ENCODE data around the gene ZFYVE16. TPM values are rescaled to one million over a fixed set of nuclear protein-coding genes. Genes with fewer than 3 reads are reported as not detected.

Gene ZFYVE16
- total and polyA plus RNA-seq, 2 of the 13 experiments (the other 11 are each of a cell fraction or from before 2014, with no cell fraction given) = 9.3 to 33.3 TPM

- Histone ChIP-seq H3K4me1 (ENCODE audit: insufficient read depth, low read length) (peaks cover 11% of the 10 kb centered on the region), H3K9me3 (ENCODE audit: low read length) (no peaks in the 10 kb centered on the region), H4K20me1 (ENCODE audit: insufficient read depth, low read length) (peaks cover 4% of the 10 kb centered on the region; the same call in 1 of the 2 replicates), H3K9ac (ENCODE audit: insufficient read depth, low read depth, low read length) (no peak overlapping the region), H3K4me2 (ENCODE audit: low read depth, low read length) (no peak overlapping the region), H2AFZ (ENCODE audit: low read length) (no peak overlapping the region), H3K4me3 (replicated peaks in 1 of 3; ENCODE audit: insufficient read depth in 1 of 3, low read depth in 2 of 3, low read length in 3 of 3) (no peak overlapping the region), H3K36me3 (replicated peaks in 1 of 2; ENCODE audit: control insufficient read depth in 1 of 2, insufficient read depth in 2 of 2, low read length in 2 of 2) (no peaks in the 10 kb centered on the region), H3K27me3 (ENCODE audit: control insufficient read depth in 1 of 2, insufficient read depth in 2 of 2, low read length in 2 of 2) (no peaks in the 10 kb centered on the region), H3K27ac (ENCODE audit: extremely low read length, insufficient read depth, low read length) (no peak overlapping the region), H3K79me2 (ENCODE audit: insufficient read depth, low read length) (peaks cover 48% of the 10 kb centered on the region)
- 96% methylated on average over 1 of the region's 1 CpG for WGBS (ENCODE audit: low lambda C conversion rate)
- DNase-seq (ENCODE audit: low spot score) (no peak), FAIRE-seq (no peak), ATAC-seq (no peak)
- intact Hi-C loops (cut with micrococcal nuclease; ENCODE audit: unreplicated experiment) (no loop called here), in situ Hi-C loops (cut with HindIII; ENCODE audit: extremely low pct_ligation_motif_present, low pct_unique_long_range_greater_than_20kb) (no loop called here)
- no TSS peak for BruUV-seq (replicated peaks)
- CTCF ChIA-PET (ENCODE audit: low intra/inter-chr PET ratio, low total read pairs) = no interaction called here
- POLR2A ChIA-PET = interaction anchor here (2.5 kb wide), 1 partner anchor 10 kb away, joined by 7 read pairs; the partner anchor contains the start of gene ZFYVE16
- TF ChIP-seq ZBTB7A (CRISPR knock-in tag; IDR thresholded peaks at IDR 0.05) (no peak), AGO2 (optimal IDR thresholded peaks at IDR 0.05; ENCODE audit: low read depth, low read length) (no peak), SIN3B (IDR thresholded peaks at IDR 0.05; ENCODE audit: low read length) (no peak), SMAD3 (CRISPR knock-in tag; IDR thresholded peaks at IDR 0.05) (no peak), ZEB1 (IDR thresholded peaks at IDR 0.05; ENCODE audit: insufficient replicate concordance, low read depth) (no peak), ZNF280B (CRISPR knock-in tag; IDR thresholded peaks at IDR 0.05; ENCODE audit: borderline replicate concordance) (no peak), ZFP41 (CRISPR knock-in tag; IDR thresholded peaks at IDR 0.05; ENCODE audit: borderline replicate concordance) (no peak), ZNF10 (CRISPR knock-in tag; IDR thresholded peaks at IDR 0.05; ENCODE audit: borderline replicate concordance, low read depth) (no peak), HNF1A (IDR thresholded peaks at IDR 0.05; ENCODE audit: low read depth) (no peak), HNF1A (CRISPR knock-in tag; IDR thresholded peaks at IDR 0.05; ENCODE audit: borderline replicate concordance) (no peak), KDM1A (CRISPR knock-in tag; IDR thresholded peaks at IDR 0.05) (no peak), PHF5A (CRISPR knock-in tag; IDR thresholded peaks at IDR 0.05; ENCODE audit: low read depth, unreplicated experiment) (no peak), ZNF207 (IDR thresholded peaks at IDR 0.05; ENCODE audit: borderline replicate concordance) (no peak), FLYWCH1 (CRISPR knock-in tag; IDR thresholded peaks at IDR 0.05) (no peak), HIC2 (CRISPR knock-in tag; IDR thresholded peaks at IDR 0.05; ENCODE audit: low read depth) (no peak)
- TF ChIP-seq, protein P1, sequence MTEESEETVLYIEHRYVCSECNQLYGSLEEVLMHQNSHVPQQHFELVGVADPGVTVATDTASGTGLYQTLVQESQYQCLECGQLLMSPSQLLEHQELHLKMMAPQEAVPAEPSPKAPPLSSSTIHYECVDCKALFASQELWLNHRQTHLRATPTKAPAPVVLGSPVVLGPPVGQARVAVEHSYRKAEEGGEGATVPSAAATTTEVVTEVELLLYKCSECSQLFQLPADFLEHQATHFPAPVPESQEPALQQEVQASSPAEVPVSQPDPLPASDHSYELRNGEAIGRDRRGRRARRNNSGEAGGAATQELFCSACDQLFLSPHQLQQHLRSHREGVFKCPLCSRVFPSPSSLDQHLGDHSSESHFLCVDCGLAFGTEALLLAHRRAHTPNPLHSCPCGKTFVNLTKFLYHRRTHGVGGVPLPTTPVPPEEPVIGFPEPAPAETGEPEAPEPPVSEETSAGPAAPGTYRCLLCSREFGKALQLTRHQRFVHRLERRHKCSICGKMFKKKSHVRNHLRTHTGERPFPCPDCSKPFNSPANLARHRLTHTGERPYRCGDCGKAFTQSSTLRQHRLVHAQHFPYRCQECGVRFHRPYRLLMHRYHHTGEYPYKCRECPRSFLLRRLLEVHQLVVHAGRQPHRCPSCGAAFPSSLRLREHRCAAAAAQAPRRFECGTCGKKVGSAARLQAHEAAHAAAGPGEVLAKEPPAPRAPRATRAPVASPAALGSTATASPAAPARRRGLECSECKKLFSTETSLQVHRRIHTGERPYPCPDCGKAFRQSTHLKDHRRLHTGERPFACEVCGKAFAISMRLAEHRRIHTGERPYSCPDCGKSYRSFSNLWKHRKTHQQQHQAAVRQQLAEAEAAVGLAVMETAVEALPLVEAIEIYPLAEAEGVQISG (CRISPR knock-in tag; IDR thresholded peaks at IDR 0.05) = no peak
These were observed 10.1 kb downstream of the ZFYVE16 start for GRCh38 chr5:80417973-80418372.
